Tibial nerve (tissue), 4 donors: ENCODE data around the gene TAS1R1. TPM values are rescaled to one million over a fixed set of nuclear protein-coding genes. Genes with fewer than 3 reads are reported as not detected.
A peak's percentile ranks its signal among the peaks of the same experiment; 100 is the strongest.

Experiments used
- DNase-seq, 2 donors: peaks; one replicate each; pipeline ENCODE4 v3.0.0-alpha.2; 2019; ENCODE audit warnings: low spot score in 2 of 2
- H3K27ac ChIP-seq, 4 donors: fragments of 200-600 bp; sonication (generic) in 3 of 4; one replicate each; pipeline ENCODE4 v1.5.1; 2017 to 2019; ENCODE audit warnings: mild to moderate bottlenecking in 1 of 4
- H3K27me3 ChIP-seq, 2 donors: fragments of 200-600 bp; sonication (generic) in 1 of 2; one replicate each; pipeline versions ENCODE4 v1.5.1 to v1.6.0; 2017 to 2019
- H3K36me3 ChIP-seq, 3 donors: fragments of 200-600 bp; sonication (generic); one replicate each; pipeline ENCODE4 v1.5.1; 2018 to 2019
- H3K4me1 ChIP-seq, 4 donors: fragments of 200-600 bp; sonication (generic) in 3 of 4; one replicate each; pipeline ENCODE4 v1.5.1; 2017 to 2019
- H3K4me3 ChIP-seq, 4 donors: fragments of 200-600 bp; sonication (generic) in 3 of 4; one replicate each; pipeline ENCODE4 v1.5.1; 2017 to 2019; ENCODE audit warnings: mild to moderate bottlenecking in 1 of 4, moderate library complexity in 1 of 4
- H3K9me3 ChIP-seq, 4 donors: fragments of 200-600 bp; sonication (generic) in 3 of 4; one replicate each; pipeline ENCODE4 v1.5.1; 2017 to 2019
- CTCF ChIP-seq, 5 experiments: fragments of 200-600 bp in 3 of 5; fragments of 450-650 bp in 2 of 5; sonication (generic) in 3 of 5; IDR thresholded peaks; one replicate each; pipeline ENCODE4 v1.5.1; 2016 to 2019; ENCODE audit warnings: antibody characterized with exemption in 5 of 5, mild to moderate bottlenecking in 3 of 5, moderate library complexity in 2 of 5
- EP300 ChIP-seq, 2 donors: sonication (generic); formaldehyde crosslinking; IDR thresholded peaks; one replicate each; pipeline ENCODE4 v1.6.1; 2017; ENCODE audit warnings: antibody characterized with exemption in 2 of 2, mild to moderate bottlenecking in 1 of 2
- POLR2A ChIP-seq, 2 donors: fragments of 450-650 bp; IDR thresholded peaks; one replicate each; pipeline ENCODE4 v1.6.1; 2017; ENCODE audit warnings: antibody characterized with exemption in 2 of 2, mild to moderate bottlenecking in 2 of 2, moderate library complexity in 2 of 2
- WGBS, 2 donors: methylation state at CpG; one replicate each; pipeline ENCODE4 v1.1.5; 2018; 5-methylcytosine and 5-hydroxymethylcytosine counted together
- total RNA-seq, 4 donors: library from RNA; depleted of rRNA; stranded (reverse); fragments of >200 nt; gene quantifications; one replicate each; pipeline ENCODE4 v1.1.0, GENCODE V29; 2016

The TAS1R1 gene
- total RNA-seq, 4 donors from 2014 or later = 0.22 to 0.78 TPM; not detected in 2

GRCh38 chr1:6588128-6588892, 33.2 kb downstream of the TAS1R1 start:
- 83 to 91% methylated on average over 19 to 25 of the region's 25 CpGs for WGBS, 2 donors
- Histone ChIP-seq H3K27ac (no peak overlapping the region), H3K4me3 (no peak overlapping the region), H3K27me3 (no peaks in the 10 kb centered on the region), H3K9me3 (no peaks in the 10 kb centered on the region), H3K36me3 (peaks cover 3 to 82% (median 4%) of the 10 kb centered on the region in 3 donors), H3K4me1 (peaks cover 0 to 58% (median 0%) of the 10 kb centered on the region in 4 donors)
- TF ChIP-seq EP300 (IDR thresholded peaks at IDR 0.05) (no peak), CTCF (IDR thresholded peaks at IDR 0.05) (no peak), POLR2A (IDR thresholded peaks at IDR 0.05) (no peak)
- no peak for DNase-seq

- no peak for DNase-seq
- no peaks in the 10 kb centered on the region for H3K9me3 ChIP-seq
- peak overlapping the region in 1 of 4 donors; percentile 39 for H3K27ac ChIP-seq
- no peaks in the 10 kb centered on the region for H3K27me3 ChIP-seq
- H3K4me3 ChIP-seq = no peak overlapping the region
- WGBS, 2 donors = 78 to 81% methylated on average over 23 to 24 of the region's 24 CpGs
- peaks cover 3 to 89% (median 11%) of the 10 kb centered on the region in 3 donors for H3K36me3 ChIP-seq
- no peak for TF ChIP-seq EP300 (IDR thresholded peaks at IDR 0.05)
- peaks cover 0 to 61% (median 0%) of the 10 kb centered on the region in 4 donors for H3K4me1 ChIP-seq
These were observed 33.9 kb downstream of the TAS1R1 start for GRCh38 chr1:6588893-6589520.

GRCh38 chr1:6590046-6590445, 34.9 kb downstream of the TAS1R1 start:
- 82 to 85% methylated on average over 7 of the region's 7 CpGs for WGBS, 2 donors
- DNase-seq = no peak
- no peaks in the 10 kb centered on the region for H3K27me3 ChIP-seq
- peaks cover 3 to 100% (median 18%) of the 10 kb centered on the region in 3 donors for H3K36me3 ChIP-seq
- H3K4me3 ChIP-seq = no peak overlapping the region
- H3K4me1 ChIP-seq = peaks cover 0 to 61% (median 0%) of the 10 kb centered on the region in 4 donors
- TF ChIP-seq CTCF (IDR thresholded peaks at IDR 0.05) (no peak), POLR2A (IDR thresholded peaks at IDR 0.05) (no peak), EP300 (IDR thresholded peaks at IDR 0.05) (no peak)
- no peak overlapping the region for H3K27ac ChIP-seq
- no peaks in the 10 kb centered on the region for H3K9me3 ChIP-seq

GRCh38 chr1:6591222-6591621, 36.1 kb downstream of the TAS1R1 start:
- WGBS, 2 donors = 66 to 74% methylated on average over 12 to 13 of the region's 13 CpGs
- Histone ChIP-seq H3K27ac (peak overlapping the region in 1 of 4 donors; percentile 13), H3K4me1 (peaks cover 0 to 72% (median 4%) of the 10 kb centered on the region in 4 donors), H3K36me3 (peaks cover 3 to 100% (median 27%) of the 10 kb centered on the region in 3 donors), H3K27me3 (no peaks in the 10 kb centered on the region), H3K9me3 (no peaks in the 10 kb centered on the region), H3K4me3 (no peak overlapping the region)
- DNase-seq = no peak
- TF ChIP-seq POLR2A (IDR thresholded peaks at IDR 0.05) (no peak), CTCF (IDR thresholded peaks at IDR 0.05) (no peak), EP300 (IDR thresholded peaks at IDR 0.05) (no peak)

GRCh38 chr1:6591644-6592043, 36.5 kb downstream of the TAS1R1 start:
- TF ChIP-seq POLR2A (IDR thresholded peaks at IDR 0.05) = no peak
- TF ChIP-seq EP300 (IDR thresholded peaks at IDR 0.05) = no peak
- Histone ChIP-seq H3K4me3 (no peak overlapping the region), H3K36me3 (peaks cover 3 to 100% (median 27%) of the 10 kb centered on the region in 3 donors), H3K27ac (peak overlapping the region in 1 of 4 donors; percentile 13), H3K4me1 (peaks cover 0 to 74% (median 8%) of the 10 kb centered on the region in 4 donors), H3K27me3 (no peaks in the 10 kb centered on the region), H3K9me3 (no peaks in the 10 kb centered on the region)
- WGBS, 2 donors = 80 to 90% methylated on average over 6 of the region's 6 CpGs
- no peak for DNase-seq

- Histone ChIP-seq H3K27ac (no peak overlapping the region), H3K27me3 (no peaks in the 10 kb centered on the region), H3K36me3 (peaks cover 3 to 100% (median 30%) of the 10 kb centered on the region in 3 donors), H3K4me3 (no peak overlapping the region), H3K9me3 (no peaks in the 10 kb centered on the region), H3K4me1 (peaks cover 0 to 74% (median 16%) of the 10 kb centered on the region in 4 donors)
- TF ChIP-seq CTCF (IDR thresholded peaks at IDR 0.05) (no peak), POLR2A (IDR thresholded peaks at IDR 0.05) (no peak), EP300 (IDR thresholded peaks at IDR 0.05) (no peak)
- no peak for DNase-seq
- 59 to 62% methylated on average over 4 to 5 of the region's 5 CpGs for WGBS, 2 donors
These were observed 37.3 kb downstream of the TAS1R1 start for GRCh38 chr1:6592441-6592840.
